HepG2 (cell line): ENCODE data around the gene TMCO2. TPM values are rescaled to one million over a fixed set of nuclear protein-coding genes. Genes with fewer than 3 reads are reported as not detected.

Source experiments
- PRPF4 ChIP-seq: fragments of 200-400 bp; formaldehyde crosslinking; IDR thresholded peaks from 2 replicates; pipeline ENCODE4 v1.6.1; 2016; ENCODE audit warnings: low read length, low read depth; ENCODE audit not compliant: poor library complexity, severe bottlenecking
- TRIM24 ChIP-seq: sonication (generic); formaldehyde crosslinking; IDR thresholded peaks from 2 replicates; pipeline ENCODE4 v1.8.0; 2022; ENCODE audit warnings: mild to moderate bottlenecking, missing genetic modification reagents
- ZNF354B ChIP-seq: sonication (generic); formaldehyde crosslinking; IDR thresholded peaks from 2 replicates; pipeline ENCODE4 v1.8.0; 2022; ENCODE audit warnings: mild to moderate bottlenecking, missing genetic modification reagents
- polyA plus RNA-seq, 8 experiments: library from polyadenylated mRNA; depleted of rRNA in 3 of 8; stranded (reverse) in 7 of 8; unstranded in 1 of 8; fragments of >200 nt; fragmentation: Illumina TruSeq in 4 of 8; extraction: Trizol in 4 of 8; gene quantifications; 2 replicates each; pipeline versions ENCODE4 v1.2.1 to v1.2.3, GENCODE V29; 2011 to 2016; ENCODE audit warnings: low read depth in 4 of 8, missing spikeins in 1 of 8, mixed read lengths in 1 of 8; ENCODE audit not compliant: insufficient read depth in 1 of 8
- total RNA-seq, 5 experiments: library from RNA; depleted of rRNA; stranded (reverse); fragments of >200 nt; fragmentation: Illumina TruSeq; extraction: Trizol; gene quantifications; 2 replicates each; pipeline ENCODE4 v1.2.3, GENCODE V29; 2016; ENCODE audit warnings: low read depth in 1 of 5
- TF ChIP-seq, protein P1 (sequence below): IDR thresholded peaks from 2 replicates; pipeline ENCODE4 v1.6.1; 2012; ENCODE audit warnings: inconsistent platforms

TMCO2 gene
- total and polyA plus RNA-seq, 2 of the 13 experiments (the other 11 are each of a cell fraction or from before 2014, with no cell fraction given), result not detected

DNA sequence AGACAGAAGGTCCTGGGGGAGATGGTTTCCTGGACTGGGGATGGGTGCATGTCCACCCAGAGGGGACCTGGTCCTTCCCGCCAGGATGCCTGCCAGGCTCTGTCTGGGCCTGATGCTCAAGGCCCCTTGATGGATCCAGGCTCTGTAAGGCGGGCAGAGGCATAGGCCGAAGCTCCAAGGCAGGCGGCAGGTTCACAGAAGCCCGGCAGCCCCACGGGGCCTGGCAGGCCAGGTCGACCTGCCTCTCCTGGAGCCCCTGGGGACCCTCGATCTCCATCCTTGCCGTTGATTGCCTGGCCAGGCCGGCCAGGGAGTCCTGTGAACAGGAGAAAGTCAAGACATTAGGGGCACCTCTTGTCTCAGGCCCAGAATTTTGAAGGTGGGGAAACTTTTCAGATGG is 53.3 kb downstream of the TMCO2 start (continued):
- TF ChIP-seq, protein P1, sequence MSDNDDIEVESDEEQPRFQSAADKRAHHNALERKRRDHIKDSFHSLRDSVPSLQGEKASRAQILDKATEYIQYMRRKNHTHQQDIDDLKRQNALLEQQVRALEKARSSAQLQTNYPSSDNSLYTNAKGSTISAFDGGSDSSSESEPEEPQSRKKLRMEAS, result no peak
- TF ChIP-seq ZNF354B (CRISPR knock-in tag) (no peak), TRIM24 (CRISPR knock-in tag) (no peak), PRPF4 (no peak)

Other genes with a start within 250 kb of the TMCO2 start
- gene CAP1, start 207.2 kb upstream of the TMCO2 start, total RNA-seq (2016; rRNA removed; fragmentation: Illumina TruSeq; extraction: Trizol), result 174 and 228 TPM in 2 replicates
- 166 and 195 TPM in 2 replicates for gene CAP1, start 207.2 kb upstream of the TMCO2 start, polyA plus RNA-seq (2011; rRNA removed)
- gene PPT1, start 150.7 kb upstream of the TMCO2 start, total RNA-seq (2016; rRNA removed; fragmentation: Illumina TruSeq; extraction: Trizol), result 79.5 and 129 TPM in 2 replicates
- 113 and 129 TPM in 2 replicates for gene PPT1, start 150.7 kb upstream of the TMCO2 start, polyA plus RNA-seq (2011; rRNA removed)
- 15.7 and 27.2 TPM in 2 replicates for gene RLF, start 86.5 kb upstream of the TMCO2 start, total RNA-seq (2016; rRNA removed; fragmentation: Illumina TruSeq; extraction: Trizol)
- gene RLF, start 86.5 kb upstream of the TMCO2 start, polyA plus RNA-seq (2011; rRNA removed), result 7.0 and 9.0 TPM in 2 replicates
- 43.1 and 60.2 TPM in 2 replicates for gene ZMPSTE24, start 10.3 kb downstream of the TMCO2 start, total RNA-seq (2016; rRNA removed; fragmentation: Illumina TruSeq; extraction: Trizol)
- 12.0 and 13.6 TPM in 2 replicates for gene ZMPSTE24, start 10.3 kb downstream of the TMCO2 start, polyA plus RNA-seq (2011; rRNA removed)
- gene COL9A2, start 69.3 kb downstream of the TMCO2 start, total RNA-seq (2016; rRNA removed; fragmentation: Illumina TruSeq; extraction: Trizol), result 8.9 and 26.9 TPM in 2 replicates
- gene COL9A2, start 69.3 kb downstream of the TMCO2 start, polyA plus RNA-seq (2011; rRNA removed), result 20.2 and 34.7 TPM in 2 replicates
- gene SMAP2, start 125.8 kb downstream of the TMCO2 start, total RNA-seq (2016; rRNA removed; fragmentation: Illumina TruSeq; extraction: Trizol), result 19.0 and 21.2 TPM in 2 replicates
- 22.3 and 22.5 TPM in 2 replicates for gene SMAP2, start 125.8 kb downstream of the TMCO2 start, polyA plus RNA-seq (2011; rRNA removed)
- gene ZFP69B, start 202.5 kb downstream of the TMCO2 start, total RNA-seq (2016; rRNA removed; fragmentation: Illumina TruSeq; extraction: Trizol), result 7.7 and 10.8 TPM in 2 replicates
- gene ZFP69B, start 202.5 kb downstream of the TMCO2 start, polyA plus RNA-seq (2011; rRNA removed), result 4.6 and 4.9 TPM in 2 replicates
- 5.6 and 6.3 TPM in 2 replicates for gene ZFP69, start 229.4 kb downstream of the TMCO2 start, total RNA-seq (2016; rRNA removed; fragmentation: Illumina TruSeq; extraction: Trizol)
- gene ZFP69, start 229.4 kb downstream of the TMCO2 start, polyA plus RNA-seq (2011; rRNA removed), result 2.1 and 2.6 TPM in 2 replicates